ENCODE data around the gene ZNRF3.
A peak's percentile ranks its signal among the peaks of the same experiment; 100 is the strongest.
"Not testable (repeated sequence)": the region's sequence is repeated elsewhere in the genome, so short reads cannot be mapped to it uniquely, and the experiment has no call there.

ZNRF3 gene

DNA sequence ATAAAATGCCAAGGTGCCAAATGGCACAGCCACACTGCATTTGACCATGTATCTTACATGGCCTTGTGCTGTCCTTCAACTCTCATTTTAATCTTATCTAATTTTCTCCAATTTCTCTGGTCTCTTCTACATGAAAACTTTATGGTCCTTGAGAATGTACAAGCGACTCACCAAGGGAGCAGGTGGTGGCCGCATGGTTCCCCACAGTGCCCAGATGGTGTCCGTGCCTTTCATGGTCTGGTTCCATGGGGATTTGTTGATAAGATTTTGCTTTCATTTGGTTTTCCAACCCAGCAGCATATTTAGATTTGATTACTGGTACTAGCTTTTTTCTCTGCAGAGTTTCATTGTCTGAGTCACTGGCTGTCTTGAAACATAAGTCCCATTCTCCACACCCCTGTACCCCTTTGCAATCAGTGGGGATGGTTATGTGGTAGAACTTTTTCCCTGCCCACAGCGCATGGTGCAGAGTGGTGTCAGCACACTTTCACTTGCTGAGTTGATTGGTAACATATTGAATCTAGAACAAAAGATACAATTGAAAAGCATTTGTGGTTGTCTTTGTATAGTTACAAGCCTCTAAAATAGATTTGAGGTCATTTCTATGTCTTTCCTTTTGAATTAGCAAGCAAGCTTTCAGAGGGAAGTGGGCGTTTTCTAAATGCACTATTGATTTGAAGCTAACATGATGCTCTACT, 24.1 kb downstream of the ZNRF3 start:
- no peak for DNase-seq (ENCODE audit: low read depth)

DNA sequence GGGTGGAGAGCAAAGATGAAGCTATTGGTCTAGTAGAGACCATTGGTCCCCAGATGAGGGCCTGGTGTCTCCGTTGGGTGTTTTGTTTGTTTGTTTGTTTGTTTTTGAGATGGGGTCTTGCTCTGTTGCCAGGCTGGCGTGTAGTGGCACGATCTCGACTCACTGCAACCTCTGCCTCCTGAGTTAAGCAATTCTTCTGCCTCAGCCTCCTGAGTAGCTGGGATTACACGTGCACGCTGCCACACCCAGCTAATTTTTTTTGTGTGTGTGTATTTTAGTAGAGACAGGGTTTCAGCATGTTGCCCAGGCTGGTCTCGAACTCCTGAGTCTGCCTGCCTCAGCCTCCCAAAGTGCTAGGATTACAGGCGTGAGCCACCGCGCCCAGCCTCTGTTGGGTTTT, 25.4 kb downstream of the ZNRF3 start:
- DNase-seq (ENCODE audit: low read depth): not testable (repeated sequence)

DNA sequence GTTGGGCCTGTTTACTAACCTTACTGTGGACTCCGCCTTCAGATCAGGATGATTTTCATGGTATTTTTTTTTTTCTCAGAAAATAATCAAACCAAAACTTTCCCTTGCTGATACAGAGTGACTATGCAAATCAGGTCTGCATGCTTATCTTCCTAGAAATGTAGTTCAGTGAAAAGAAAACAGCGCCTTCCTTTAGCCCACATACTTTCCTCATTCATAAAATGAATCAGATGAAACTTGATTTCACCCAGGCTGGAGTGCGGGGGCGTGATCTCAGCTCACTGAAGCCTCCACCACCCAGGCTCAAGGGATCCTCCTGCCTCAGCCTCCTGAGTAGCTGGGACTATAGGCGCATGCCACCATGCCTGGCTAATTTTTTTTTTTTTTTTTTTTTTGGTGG, 26.0 kb downstream of the ZNRF3 start:
- DNase-seq (ENCODE audit: low read depth): peak; percentile 65

- DNase-seq (ENCODE audit: low read depth): no peak
Observed at GRCh38 chr22:28910569-28911303, 27.4 kb downstream of the ZNRF3 start.

- no peak for DNase-seq (ENCODE audit: low read depth)
Observed at GRCh38 chr22:28911304-28911690, 27.9 kb downstream of the ZNRF3 start.

DNA sequence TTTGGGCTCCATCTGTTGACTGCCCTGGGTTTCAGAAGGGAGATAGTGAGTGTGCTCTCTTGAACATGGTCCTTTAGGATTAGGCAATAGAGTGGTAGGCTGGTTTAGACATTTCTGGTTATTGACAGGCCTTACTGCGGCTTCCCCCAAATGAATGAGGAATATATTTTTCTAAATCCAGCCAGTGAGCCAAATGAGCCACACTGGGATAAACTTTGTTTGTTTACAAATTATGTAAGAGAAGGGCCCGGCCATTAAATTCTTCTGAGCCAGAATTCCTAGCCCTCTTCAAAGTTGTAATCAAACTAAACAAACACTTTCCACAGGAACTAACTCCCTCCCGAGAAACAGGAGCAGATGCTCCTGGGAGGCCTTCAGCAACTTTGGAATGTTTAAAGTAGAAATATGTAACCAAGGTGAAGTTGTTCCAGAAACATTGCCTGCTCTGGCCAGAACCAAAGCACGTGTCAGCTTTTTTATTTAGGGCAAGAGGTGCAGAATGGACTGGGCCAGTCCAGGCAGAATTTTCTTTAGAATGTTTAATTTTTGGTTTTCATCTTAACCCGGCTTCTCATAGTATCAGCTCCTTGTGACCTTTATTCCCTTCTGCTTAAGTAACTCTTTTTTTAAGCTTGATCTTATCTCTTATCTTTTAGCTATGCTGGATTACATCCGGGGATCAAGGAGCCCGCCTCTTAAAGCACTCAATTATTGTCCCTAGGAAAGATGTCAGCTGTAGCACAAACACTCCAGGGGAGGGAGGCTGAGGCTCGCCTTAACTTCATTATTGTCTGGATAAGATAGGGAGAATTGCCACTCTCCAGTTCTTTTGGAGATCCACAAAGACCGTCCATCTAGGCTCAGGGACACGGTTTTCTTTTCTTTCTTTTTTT, 28.7 kb downstream of the ZNRF3 start:
- no peak for DNase-seq (ENCODE audit: low read depth)

DNA sequence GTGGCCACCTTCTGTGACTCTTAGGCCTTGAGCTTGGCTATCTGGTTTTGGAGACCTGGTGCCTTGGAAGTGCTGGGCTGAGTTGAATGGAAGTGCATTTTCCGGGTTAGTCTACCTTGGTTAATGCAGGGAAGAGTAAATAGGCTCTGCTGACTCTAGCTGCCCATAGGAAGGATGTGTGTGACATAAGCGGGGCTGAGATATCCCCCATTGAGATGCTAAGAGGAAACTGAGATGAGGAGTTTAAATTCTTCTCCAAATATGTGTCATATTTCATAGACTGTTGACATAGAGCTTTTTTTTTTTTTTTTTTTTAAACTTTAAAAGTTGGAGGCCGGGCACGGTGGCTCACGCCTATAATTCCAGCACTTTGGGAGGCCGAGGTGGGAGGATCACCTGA, 30.8 kb downstream of the ZNRF3 start:
- DNase-seq (ENCODE audit: low read depth): no peak

DNA sequence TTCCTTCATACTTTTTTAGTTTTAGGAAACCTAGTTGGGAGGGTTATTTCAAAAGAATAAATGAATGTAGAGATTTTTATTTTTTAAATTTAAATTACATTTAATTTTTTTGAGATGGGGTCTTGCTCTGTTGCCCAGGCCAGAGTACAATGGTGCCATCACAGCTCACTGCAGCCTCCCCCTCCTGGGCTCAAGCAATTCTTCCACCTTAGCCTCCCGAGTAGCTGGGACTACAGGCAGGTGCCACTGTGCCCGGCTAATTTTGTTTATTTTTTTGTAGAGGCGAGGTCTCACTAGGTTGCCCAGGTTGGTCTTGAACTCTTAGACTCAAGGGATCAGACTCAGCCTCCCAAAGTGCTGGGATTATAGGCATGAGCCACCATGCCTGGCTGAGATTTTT, 32.6 kb downstream of the ZNRF3 start:
- no peak for DNase-seq (ENCODE audit: low read depth)

DNA sequence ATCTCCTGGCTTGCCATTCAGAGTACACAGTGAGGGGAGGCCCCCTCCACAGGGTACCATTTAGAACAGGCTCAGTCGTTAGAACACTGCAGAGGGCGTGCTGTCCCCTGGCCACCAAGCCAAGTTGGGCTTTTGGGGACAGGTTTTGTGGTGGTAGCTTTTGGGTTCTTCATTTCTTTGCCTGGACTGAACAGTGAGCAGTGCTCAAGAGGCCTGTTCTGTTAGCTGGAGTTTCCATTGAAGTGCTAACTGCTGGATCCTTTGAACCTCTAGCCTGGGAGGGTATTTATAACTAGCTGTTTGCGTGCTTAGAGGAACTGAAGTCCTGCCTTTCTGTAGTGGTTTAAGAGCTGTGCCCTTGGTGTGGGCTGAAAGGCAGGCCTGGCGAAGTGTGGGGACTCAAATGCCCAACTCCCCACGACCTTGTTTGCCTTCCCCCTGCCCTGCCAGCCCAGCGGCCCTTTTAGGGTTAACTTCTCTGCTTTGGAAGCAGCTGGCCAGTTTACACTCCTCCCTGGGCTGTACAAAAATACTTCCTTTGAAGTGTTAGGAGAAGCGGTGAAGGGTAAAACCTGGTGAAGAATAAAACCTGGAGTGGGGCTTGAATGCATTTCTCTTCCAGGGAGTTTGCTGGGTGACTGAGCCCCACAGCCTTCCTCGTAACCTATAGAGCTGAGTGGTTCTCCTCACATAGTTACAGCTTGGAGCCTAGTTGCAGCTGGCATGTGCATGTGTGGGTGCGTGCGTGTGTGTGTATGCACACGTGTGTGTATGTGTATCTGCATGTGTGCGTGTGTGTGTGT, 34.6 kb downstream of the ZNRF3 start:
- DNase-seq (ENCODE audit: low read depth): no peak

DNA sequence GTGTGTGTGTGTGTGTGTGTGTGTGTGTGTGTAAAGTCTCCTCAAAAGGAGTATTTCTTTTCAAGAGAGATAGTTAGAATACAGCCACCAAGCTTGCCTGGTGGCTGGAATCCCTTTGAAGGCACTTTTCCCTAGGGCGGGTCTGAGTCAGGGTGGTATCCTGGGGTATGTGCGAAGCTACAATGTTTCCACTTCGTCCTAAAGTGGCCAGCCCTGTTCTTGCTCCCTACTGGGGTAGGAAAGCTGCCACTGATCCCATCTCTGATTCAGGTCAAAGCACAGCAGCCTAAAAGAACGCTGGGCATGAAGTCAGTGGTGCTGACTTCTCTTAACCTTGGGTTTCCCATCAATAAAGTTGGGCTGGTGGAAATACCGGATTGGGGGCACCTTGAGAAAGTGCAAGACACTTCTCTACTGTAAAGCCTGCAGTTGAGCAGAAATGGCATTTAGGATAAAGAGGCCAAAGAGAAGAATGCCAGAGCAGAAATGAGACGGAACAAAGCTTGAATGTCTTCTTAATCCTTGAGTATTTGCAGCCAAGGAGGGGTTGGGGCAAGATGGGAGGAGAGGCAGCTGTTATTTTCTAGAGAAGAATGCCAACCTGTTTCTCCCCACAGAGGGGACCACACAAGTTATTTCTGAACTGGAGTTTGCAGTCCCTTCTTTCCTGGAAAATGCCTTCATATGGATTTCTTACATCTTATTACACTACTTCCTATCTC, 35.3 kb downstream of the ZNRF3 start:
- DNase-seq (ENCODE audit: low read depth): no peak

DNA sequence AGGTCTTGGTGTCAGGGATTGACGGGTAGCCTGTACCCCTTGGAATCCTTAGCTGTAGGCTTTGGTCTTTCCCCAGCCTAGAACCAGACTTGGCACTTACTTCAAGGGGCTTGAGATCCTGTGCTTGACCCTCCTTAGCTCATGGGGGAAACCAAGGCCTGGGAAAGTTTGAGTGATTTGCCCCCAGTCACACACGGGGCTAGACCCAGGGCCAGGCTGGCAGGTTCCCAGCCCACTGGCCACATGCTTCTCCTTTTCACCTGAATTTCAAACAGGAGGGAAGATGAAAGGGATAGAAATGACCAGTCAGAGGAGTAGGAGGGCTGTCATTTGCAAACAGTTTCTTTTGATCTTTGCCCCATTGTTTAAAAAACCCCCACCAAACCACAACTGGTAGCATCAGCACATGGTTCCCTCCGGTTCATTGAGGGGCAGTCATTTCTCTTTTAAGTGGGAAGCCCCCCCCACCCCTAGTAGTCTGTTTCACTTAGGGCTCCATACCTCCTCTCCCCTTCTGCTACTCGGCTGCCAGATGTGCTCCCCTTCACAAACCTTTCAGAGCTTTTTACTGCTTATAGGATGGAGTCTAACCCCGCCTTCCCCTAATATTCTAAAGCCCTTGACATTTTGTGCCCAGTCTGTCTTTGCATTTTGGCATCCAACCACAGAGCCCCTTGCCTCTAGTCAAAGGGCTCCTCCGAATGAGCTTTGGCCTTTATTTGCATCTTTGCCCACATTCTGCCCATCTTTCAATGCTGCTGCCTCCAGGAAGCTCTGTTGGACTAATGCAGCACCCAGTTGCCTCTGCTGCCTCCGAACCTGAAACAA, 37.6 kb downstream of the ZNRF3 start:
- DNase-seq (ENCODE audit: low read depth): no peak

GRCh38 chr22:28921585-28921879, 38.2 kb downstream of the ZNRF3 start:
- no peak for DNase-seq (ENCODE audit: low read depth)

DNA sequence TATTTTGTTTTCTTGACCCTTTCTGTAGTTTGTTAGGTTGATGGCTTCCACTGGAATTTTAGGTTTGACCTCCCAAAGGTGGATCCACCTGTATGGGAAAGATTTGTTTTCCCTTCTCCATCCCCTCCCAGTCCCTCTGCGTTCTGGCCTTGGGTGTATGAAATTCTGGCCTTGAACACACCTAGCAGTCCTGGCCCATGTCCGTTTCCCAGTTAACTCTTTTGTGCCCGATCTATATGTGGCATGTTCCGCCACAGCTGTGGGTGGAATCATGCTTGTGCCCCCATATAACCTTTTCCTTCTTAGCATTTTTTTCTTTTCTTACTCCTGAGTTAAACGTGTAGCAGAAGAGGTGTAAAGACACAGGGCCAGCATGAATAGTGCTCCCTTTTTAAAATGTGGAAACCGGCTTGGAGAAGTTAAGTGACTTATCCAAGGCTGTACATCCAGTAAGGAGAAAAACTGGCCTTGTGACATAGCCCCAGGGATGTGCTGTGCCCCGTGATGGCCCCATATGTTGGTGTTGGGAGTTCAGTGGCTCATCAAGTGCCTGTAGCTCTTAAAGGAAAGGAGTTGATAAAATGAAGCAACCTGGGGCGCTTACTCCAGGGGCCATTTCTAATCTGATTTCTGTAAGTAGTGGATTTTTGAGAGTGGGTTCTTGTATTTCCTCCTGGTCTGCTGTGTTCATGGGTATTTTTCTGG, 39.3 kb downstream of the ZNRF3 start:
- DNase-seq (ENCODE audit: low read depth): no peak

DNA sequence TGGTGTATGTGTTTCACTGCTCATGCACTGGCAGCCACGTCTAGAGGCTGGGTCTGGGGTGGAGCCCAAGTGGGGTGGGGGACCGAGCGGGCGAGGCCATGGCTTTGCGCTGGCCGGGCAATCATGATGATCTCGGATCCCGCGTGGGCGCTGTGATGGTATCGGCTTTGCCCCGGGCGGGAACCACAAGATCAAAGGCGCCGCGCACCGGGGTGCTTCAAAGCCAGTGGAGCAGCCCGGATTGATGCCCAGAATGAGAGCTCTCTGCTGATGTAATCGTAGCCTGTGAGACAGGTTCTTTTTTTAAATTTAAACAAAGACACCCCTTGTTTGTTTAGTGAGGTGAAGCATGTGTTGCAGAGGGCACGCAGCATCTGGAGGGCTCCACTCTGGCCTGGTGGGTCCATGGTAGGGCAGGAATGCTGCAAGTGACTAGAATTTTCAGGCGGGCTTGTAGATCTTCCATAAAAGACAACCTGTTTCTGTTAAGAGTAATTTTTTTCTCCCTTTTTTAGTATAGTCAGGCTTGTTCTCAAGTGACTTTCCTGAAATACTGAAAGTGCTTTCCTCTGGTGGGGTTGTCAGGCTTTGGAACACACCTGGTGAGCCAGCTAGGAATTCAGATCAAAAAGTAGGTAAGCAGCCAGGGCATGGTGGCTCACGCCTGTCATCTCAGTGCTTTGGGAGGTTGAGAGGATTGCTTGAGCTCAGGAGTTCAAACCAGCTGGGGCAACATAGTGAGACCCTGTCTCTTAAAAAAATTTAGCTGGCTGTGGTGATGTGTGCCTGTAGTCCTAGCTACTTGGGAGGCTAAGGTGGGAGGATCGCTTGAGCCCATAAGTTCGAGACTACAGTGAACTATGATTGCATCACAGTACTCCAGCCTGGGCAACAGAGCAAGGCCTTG, 40.7 kb downstream of the ZNRF3 start:
- no peak for DNase-seq (ENCODE audit: low read depth)

DNA sequence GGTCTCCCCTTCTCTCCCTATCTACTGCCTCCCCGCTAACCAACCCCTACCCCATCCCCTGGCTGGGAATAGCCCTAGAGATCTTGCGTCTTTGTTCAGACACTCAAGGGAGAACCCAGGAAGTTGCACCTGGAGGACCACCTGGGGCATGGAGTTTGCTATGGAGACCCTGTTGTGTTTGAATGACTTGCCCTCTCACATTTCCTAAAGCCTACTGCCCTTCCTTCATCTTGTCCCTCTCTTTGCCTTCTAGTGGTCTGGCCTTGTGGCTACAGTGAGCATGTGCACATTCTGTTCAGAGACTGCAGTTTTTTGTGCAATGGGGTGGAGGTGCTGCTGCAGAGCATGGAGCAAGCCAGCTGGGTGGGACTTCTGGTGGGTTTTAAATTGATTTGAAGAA, 42.5 kb downstream of the ZNRF3 start:
- DNase-seq (ENCODE audit: low read depth): no peak

- DNase-seq (ENCODE audit: low read depth): no peak
Observed at GRCh38 chr22:28927630-28928029, 44.3 kb downstream of the ZNRF3 start.

DNA sequence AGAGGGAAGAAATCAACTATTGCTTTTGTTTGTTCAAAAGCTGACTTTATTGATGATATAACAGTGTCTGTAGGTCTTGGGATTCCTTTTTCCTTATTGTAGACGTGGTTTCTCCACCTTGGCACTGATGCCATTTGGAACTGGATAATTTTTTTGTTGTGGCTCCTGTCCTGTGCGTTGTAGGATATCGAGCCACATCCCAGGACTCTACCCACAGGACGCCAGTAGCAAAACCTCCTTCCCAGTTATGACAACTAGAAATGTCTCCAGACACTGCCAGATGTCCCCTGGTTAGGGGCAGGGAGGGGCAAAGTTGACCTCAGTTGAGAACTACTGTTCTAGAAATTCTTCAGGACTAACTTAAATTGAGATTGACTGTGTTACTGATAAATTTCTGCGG, 45.8 kb downstream of the ZNRF3 start:
- no peak for DNase-seq (ENCODE audit: low read depth)

GRCh38 chr22:28930357-28931007, 47.1 kb downstream of the ZNRF3 start:
- no peak for DNase-seq (ENCODE audit: low read depth)
